Parathyroid adenoma (tissue), 2 donors: ENCODE data around the gene HERC2.
"Not testable (repeated sequence)": the region's sequence is repeated elsewhere in the genome, so short reads cannot be mapped to it uniquely, and the experiment has no call there.

Experiments
- H2AFZ ChIP-seq: fragments of 300-600 bp; sonication (generic); one replicate; pipeline ENCODE4 v1.7.0; 2017; ENCODE audit warnings: antibody characterized with exemption, mild to moderate bottlenecking
- H3K27ac ChIP-seq: fragments of 300-600 bp; sonication (generic); one replicate; pipeline ENCODE4 v1.7.0; 2017
- H3K27me3 ChIP-seq: fragments of 300-600 bp; sonication (generic); one replicate; pipeline ENCODE4 v1.7.0; 2017; ENCODE audit warnings: low read length; ENCODE audit not compliant: control insufficient read depth, insufficient read depth
- H3K36me3 ChIP-seq: fragments of 300-600 bp; sonication (generic); one replicate; pipeline ENCODE4 v1.7.0; 2017; ENCODE audit warnings: low read length; ENCODE audit not compliant: control insufficient read depth, insufficient read depth
- H3K4me1 ChIP-seq: fragments of 300-600 bp; sonication (generic); one replicate; pipeline ENCODE4 v1.7.0; 2017; ENCODE audit warnings: control low read depth
- H3K4me2 ChIP-seq: fragments of 300-600 bp; sonication (generic); one replicate; pipeline ENCODE4 v1.7.0; 2017; ENCODE audit warnings: low read length
- H3K4me3 ChIP-seq: fragments of 300-600 bp; sonication (generic); one replicate; pipeline ENCODE4 v1.7.0; 2017; ENCODE audit warnings: low read depth, low read length
- H3K79me2 ChIP-seq: fragments of 300-600 bp; sonication (generic); one replicate; pipeline ENCODE4 v1.7.0; 2017; ENCODE audit warnings: control low read depth
- H3K9ac ChIP-seq: fragments of 300-600 bp; sonication (generic); one replicate; pipeline ENCODE4 v1.7.0; 2017; ENCODE audit warnings: mild to moderate bottlenecking
- H3K9me3 ChIP-seq: fragments of 300-600 bp; sonication (generic); one replicate; pipeline ENCODE4 v1.7.0; 2017; ENCODE audit warnings: low read length; ENCODE audit not compliant: control insufficient read depth
- donor health status: primary hyperparathyroidism.

HERC2 gene

DNA sequence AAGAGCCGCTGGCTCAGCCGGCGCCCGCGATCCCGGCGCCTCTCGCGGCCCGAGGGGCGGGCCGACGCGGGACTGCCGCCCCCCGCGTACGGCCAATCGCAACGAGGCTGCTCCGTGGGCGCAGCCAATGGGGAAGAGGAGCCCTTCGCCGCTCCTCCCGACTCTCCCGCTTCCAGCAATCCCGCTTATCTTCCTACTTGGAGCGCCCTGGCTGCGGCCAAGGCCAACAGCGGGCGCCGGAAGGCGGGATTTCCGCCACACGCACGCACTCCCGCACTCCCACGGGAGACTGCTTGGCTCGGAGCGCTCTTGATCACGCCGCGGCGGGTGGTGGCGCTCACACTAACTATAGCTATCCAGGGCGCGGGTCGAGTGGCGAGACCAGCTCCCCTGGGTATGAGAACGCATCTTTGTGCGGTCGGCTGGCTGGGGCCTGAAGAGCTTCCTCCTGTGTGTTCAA, at the start of gene HERC2:
Gene HERC2, minus strand, starts transcription at position 51 of the 460 bp plus-strand sequence. CDS start 746 bp downstream, outside the sequence.
- not testable (repeated sequence) for H3K27ac ChIP-seq, H2AFZ ChIP-seq, H3K9ac ChIP-seq, H3K4me2 ChIP-seq, H3K4me3 ChIP-seq, H3K79me2 ChIP-seq, H3K9me3 ChIP-seq, H3K27me3 ChIP-seq, H3K4me1 ChIP-seq, H3K36me3 ChIP-seq

DNA sequence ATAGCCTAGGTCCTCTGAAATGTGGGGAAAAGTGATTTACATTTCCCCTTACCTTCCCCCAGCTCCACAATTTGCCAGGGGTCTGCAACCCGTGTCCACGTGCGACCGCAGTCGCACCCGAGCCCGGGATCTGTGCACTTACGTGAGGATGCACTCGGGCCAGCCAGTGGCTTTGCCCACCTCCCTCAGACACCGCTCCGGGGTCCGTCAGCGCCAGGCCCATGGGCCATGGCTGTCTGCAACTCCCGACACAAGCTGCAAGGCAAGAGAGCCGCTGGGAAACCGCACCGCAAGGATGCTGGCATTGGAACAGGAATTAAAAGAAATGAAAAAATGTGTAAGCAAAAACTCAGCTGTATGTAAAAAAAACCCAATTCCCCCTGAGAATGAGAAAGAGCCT, 43.5 kb upstream of the HERC2 start:
- H3K27me3 ChIP-seq, H3K79me2 ChIP-seq, H2AFZ ChIP-seq, H3K27ac ChIP-seq, H3K4me1 ChIP-seq, H3K9me3 ChIP-seq, H3K4me3 ChIP-seq, H3K36me3 ChIP-seq, H3K9ac ChIP-seq, H3K4me2 ChIP-seq: not testable (repeated sequence)

- not testable (repeated sequence) for H3K27me3 ChIP-seq, H3K4me2 ChIP-seq, H3K4me3 ChIP-seq, H3K36me3 ChIP-seq, H3K9ac ChIP-seq, H3K27ac ChIP-seq, H2AFZ ChIP-seq, H3K4me1 ChIP-seq, H3K9me3 ChIP-seq, H3K79me2 ChIP-seq
Observed at GRCh38 chr15:28357984-28358383, 36.0 kb upstream of the HERC2 start, which contains the start of gene GOLGA6L24. Gene GOLGA6L24 (minus strand): TSS chr15:28358084. CDS start chr15:28358023, 61 bp downstream.

- not testable (repeated sequence) for H3K4me1 ChIP-seq, H3K4me3 ChIP-seq, H3K27me3 ChIP-seq, H3K36me3 ChIP-seq, H3K9ac ChIP-seq, H3K9me3 ChIP-seq, H2AFZ ChIP-seq, H3K27ac ChIP-seq, H3K79me2 ChIP-seq, H3K4me2 ChIP-seq
Observed at GRCh38 chr15:28321358-28322078, 461 bp downstream of the HERC2 start.

GRCh38 chr15:28319725-28320124, 2.3 kb downstream of the HERC2 start:
- H3K9me3 ChIP-seq, H2AFZ ChIP-seq, H3K27ac ChIP-seq, H3K4me2 ChIP-seq, H3K4me1 ChIP-seq, H3K4me3 ChIP-seq, H3K27me3 ChIP-seq, H3K79me2 ChIP-seq, H3K9ac ChIP-seq, H3K36me3 ChIP-seq: not testable (repeated sequence)

GRCh38 chr15:28318828-28319227, 3.2 kb downstream of the HERC2 start:
- H3K4me2 ChIP-seq, H2AFZ ChIP-seq, H3K9ac ChIP-seq, H3K79me2 ChIP-seq, H3K4me3 ChIP-seq, H3K27me3 ChIP-seq, H3K4me1 ChIP-seq, H3K36me3 ChIP-seq, H3K27ac ChIP-seq, H3K9me3 ChIP-seq: not testable (repeated sequence)

- not testable (repeated sequence) for H2AFZ ChIP-seq, H3K79me2 ChIP-seq, H3K9me3 ChIP-seq, H3K36me3 ChIP-seq, H3K4me2 ChIP-seq, H3K4me3 ChIP-seq, H3K27ac ChIP-seq, H3K27me3 ChIP-seq, H3K4me1 ChIP-seq, H3K9ac ChIP-seq
Observed at GRCh38 chr15:28318122-28318521, 3.9 kb downstream of the HERC2 start.

- not testable (repeated sequence) for H3K79me2 ChIP-seq, H3K4me3 ChIP-seq, H2AFZ ChIP-seq, H3K4me1 ChIP-seq, H3K9ac ChIP-seq, H3K27me3 ChIP-seq, H3K4me2 ChIP-seq, H3K36me3 ChIP-seq, H3K9me3 ChIP-seq, H3K27ac ChIP-seq
Observed at GRCh38 chr15:28316958-28317357, 5.0 kb downstream of the HERC2 start.

DNA sequence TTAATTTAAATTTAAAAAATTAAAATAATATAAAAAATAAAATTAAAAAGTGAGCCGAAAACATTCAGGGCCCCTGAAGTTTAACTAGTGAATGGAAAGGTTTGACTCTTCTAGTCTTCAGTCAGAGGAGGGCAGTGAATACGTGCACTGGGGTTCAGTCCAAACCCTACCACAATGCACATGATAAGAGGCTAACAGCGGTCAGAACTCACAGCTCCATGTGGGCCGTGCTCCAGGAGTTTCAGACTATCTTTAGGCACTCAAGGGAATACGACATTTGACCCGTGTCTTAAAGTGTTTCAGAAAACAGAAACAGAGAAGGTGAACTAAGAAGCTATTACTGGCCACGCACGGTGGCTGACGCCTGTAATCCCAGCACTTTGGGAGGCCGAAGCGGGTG, 11.5 kb downstream of the HERC2 start:
- not testable (repeated sequence) for H2AFZ ChIP-seq, H3K4me2 ChIP-seq, H3K9me3 ChIP-seq, H3K4me1 ChIP-seq, H3K79me2 ChIP-seq, H3K27ac ChIP-seq, H3K27me3 ChIP-seq, H3K4me3 ChIP-seq, H3K9ac ChIP-seq, H3K36me3 ChIP-seq

DNA sequence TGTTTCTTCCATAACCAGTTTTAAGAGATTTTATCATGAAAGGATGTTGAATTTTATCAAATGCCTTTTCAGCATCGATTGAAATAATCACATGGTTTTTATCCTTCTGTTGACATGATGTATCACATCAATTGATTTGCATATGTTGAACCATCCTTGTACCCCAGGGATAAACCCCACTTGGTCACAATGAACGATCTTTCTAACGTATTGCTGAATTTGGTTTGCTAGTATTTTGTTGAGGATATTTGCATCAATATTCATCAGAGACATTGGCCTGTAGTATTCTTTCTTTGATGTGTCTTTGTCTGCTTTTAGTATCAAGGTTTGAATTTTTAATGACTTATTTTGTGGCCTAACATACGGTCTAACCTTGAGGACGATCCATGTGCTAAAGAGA, 13.3 kb downstream of the HERC2 start:
- H3K79me2 ChIP-seq, H3K4me3 ChIP-seq, H3K4me1 ChIP-seq, H3K9me3 ChIP-seq, H3K36me3 ChIP-seq, H3K4me2 ChIP-seq, H2AFZ ChIP-seq, H3K9ac ChIP-seq, H3K27me3 ChIP-seq, H3K27ac ChIP-seq: not testable (repeated sequence)

DNA sequence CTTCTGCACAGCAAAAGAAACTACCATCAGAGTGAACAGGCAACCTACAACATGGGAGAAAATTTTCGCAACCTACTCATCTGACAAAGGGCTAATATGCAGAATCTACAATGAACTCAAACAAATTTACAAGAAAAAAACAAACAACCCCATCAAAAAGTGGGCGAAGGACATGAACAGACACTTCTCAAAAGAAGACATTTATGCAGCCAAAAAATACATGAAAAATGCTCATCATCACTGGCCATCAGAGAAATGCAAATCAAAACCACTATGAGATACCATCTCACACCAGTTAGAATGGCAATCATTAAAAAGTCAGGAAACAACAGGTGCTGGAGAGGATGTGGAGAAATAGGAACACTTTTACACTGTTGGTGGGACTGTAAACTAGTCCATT, 16.3 kb downstream of the HERC2 start:
- H3K4me3 ChIP-seq, H3K27ac ChIP-seq, H2AFZ ChIP-seq, H3K9me3 ChIP-seq, H3K27me3 ChIP-seq, H3K36me3 ChIP-seq, H3K9ac ChIP-seq, H3K4me1 ChIP-seq, H3K79me2 ChIP-seq, H3K4me2 ChIP-seq: not testable (repeated sequence)
